HUES64 (cell line): ENCODE data around the gene ZBTB11. TPM values are rescaled to one million over a fixed set of nuclear protein-coding genes. Genes with fewer than 3 reads are reported as not detected.

Source experiments
- H3K27ac ChIP-seq: 2 replicates; pipeline ENCODE4 v1.7.0; 2013; ENCODE audit warnings: low read depth, low read length, inconsistent platforms
- H3K27me3 ChIP-seq: 2 replicates; pipeline ENCODE4 v1.6.1; 2013; ENCODE audit warnings: mild to moderate bottlenecking, low read length; ENCODE audit not compliant: insufficient read depth
- H3K36me3 ChIP-seq: 2 replicates; pipeline ENCODE4 v1.6.1; 2013; ENCODE audit warnings: mild to moderate bottlenecking, low read length; ENCODE audit not compliant: insufficient read depth
- H3K4me1 ChIP-seq: 2 replicates; pipeline ENCODE4 v1.6.1; 2013; ENCODE audit warnings: mild to moderate bottlenecking, low read length, moderate library complexity; ENCODE audit not compliant: insufficient read depth
- H3K4me3 ChIP-seq: 2 replicates; pipeline ENCODE4 v1.5.1; 2013; ENCODE audit warnings: mild to moderate bottlenecking, low read length, moderate library complexity
- H3K9ac ChIP-seq: 2 replicates; pipeline ENCODE4 v1.6.1; 2013; ENCODE audit warnings: mild to moderate bottlenecking, low read depth, low read length
- H3K9me3 ChIP-seq: 2 replicates; pipeline ENCODE4 v1.6.1; 2013; ENCODE audit warnings: low read depth, low read length; ENCODE audit not compliant: insufficient read depth
- WGBS: fragments of 150-250, 120-280 bp; methylation state at CpG from one replicate; pipeline ENCODE4 v1.1.7; 2013; ENCODE audit warnings: missing lambda C conversion rate; 5-methylcytosine and 5-hydroxymethylcytosine counted together
- polyA plus RNA-seq, 2 experiments: library from polyadenylated mRNA; stranded (reverse); fragments of 50-300 nt; gene quantifications; one replicate each; pipeline ENCODE4 v1.2.3, GENCODE V29; 2013

The ZBTB11 gene, protein sequence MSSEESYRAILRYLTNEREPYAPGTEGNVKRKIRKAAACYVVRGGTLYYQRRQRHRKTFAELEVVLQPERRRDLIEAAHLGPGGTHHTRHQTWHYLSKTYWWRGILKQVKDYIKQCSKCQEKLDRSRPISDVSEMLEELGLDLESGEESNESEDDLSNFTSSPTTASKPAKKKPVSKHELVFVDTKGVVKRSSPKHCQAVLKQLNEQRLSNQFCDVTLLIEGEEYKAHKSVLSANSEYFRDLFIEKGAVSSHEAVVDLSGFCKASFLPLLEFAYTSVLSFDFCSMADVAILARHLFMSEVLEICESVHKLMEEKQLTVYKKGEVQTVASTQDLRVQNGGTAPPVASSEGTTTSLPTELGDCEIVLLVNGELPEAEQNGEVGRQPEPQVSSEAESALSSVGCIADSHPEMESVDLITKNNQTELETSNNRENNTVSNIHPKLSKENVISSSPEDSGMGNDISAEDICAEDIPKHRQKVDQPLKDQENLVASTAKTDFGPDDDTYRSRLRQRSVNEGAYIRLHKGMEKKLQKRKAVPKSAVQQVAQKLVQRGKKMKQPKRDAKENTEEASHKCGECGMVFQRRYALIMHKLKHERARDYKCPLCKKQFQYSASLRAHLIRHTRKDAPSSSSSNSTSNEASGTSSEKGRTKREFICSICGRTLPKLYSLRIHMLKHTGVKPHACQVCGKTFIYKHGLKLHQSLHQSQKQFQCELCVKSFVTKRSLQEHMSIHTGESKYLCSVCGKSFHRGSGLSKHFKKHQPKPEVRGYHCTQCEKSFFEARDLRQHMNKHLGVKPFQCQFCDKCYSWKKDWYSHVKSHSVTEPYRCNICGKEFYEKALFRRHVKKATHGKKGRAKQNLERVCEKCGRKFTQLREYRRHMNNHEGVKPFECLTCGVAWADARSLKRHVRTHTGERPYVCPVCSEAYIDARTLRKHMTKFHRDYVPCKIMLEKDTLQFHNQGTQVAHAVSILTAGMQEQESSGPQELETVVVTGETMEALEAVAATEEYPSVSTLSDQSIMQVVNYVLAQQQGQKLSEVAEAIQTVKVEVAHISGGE
- polyA plus RNA-seq (2013, experiment 1 of 2): 7.9 TPM
- polyA plus RNA-seq (2013, experiment 2 of 2): 8.2 TPM

GRCh38 chr3:101676765-101677435 is at the start of gene ZBTB11:
TSS of gene ZBTB11 (minus strand) at chr3:101677132. CDS start at chr3:101676914, 218 bp downstream.
- under 1% methylated on average over 55 of the region's 57 CpGs for WGBS
- Histone ChIP-seq H3K27me3 (no peaks in the 10 kb centered on the region), H3K27ac (peak within 1 kb of the TSS; percentile 92), H3K4me1 (peaks cover 8% of the 10 kb centered on the region), H3K4me3 (peak within 1 kb of the TSS; percentile 86), H3K9me3 (no peaks in the 10 kb centered on the region; the same call in 1 of the 2 replicates), H3K9ac (peak within 1 kb of the TSS; percentile 89), H3K36me3 (peaks cover 27% of the 10 kb centered on the region)

- H3K36me3 ChIP-seq: peaks cover 42% of the 10 kb centered on the region
- peak overlapping the region; percentile 93 for H3K4me3 ChIP-seq
- H3K9me3 ChIP-seq: no peaks in the 10 kb centered on the region
- 44% methylated on average over 2 of the region's 3 CpGs for WGBS
- H3K4me1 ChIP-seq: peaks cover 9% of the 10 kb centered on the region; the same call in 1 of the 2 replicates
- H3K9ac ChIP-seq: no peak overlapping the region; the same call in 1 of the 2 replicates
- H3K27me3 ChIP-seq: no peaks in the 10 kb centered on the region
- H3K27ac ChIP-seq: no peak overlapping the region
Observed at GRCh38 chr3:101725890-101726275, 49.0 kb upstream of the ZBTB11 start.

DNA sequence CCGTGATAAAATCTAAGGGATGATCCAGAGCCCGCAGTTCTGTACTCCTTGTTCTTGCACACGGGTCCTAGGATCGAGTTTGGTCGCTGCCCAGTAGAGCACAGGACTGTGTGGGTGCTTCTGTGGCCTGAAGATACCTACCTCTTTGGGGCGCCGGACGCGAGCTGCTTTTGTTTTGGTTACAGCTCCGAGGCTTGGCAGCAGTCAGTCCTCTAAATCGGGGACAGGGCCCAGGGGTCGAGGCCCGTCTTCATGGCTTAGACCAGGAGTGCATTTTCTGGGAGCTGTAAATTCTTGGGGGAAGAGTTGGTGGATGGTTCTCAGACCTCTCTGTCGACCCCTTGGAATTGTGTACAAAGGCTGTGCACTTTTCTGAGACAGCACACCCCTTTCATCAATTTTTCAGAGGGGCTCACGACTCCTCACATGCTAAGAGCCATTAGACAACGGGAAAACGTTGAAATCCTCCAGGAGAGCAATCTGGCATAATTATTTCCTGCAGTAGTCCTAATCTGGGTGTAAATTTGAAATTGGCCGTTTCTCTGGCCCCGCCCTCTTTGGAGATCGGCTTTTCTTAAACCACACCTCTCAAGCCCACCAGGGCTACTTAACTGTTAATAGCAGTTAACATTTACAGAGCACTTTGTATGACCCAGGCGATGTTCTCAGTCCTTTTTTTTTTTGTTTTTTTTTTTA is 48.4 kb upstream of the ZBTB11 start:
- Histone ChIP-seq H3K27ac (no peak overlapping the region), H3K36me3 (peaks cover 38% of the 10 kb centered on the region), H3K9me3 (no peaks in the 10 kb centered on the region), H3K4me1 (peaks cover 9% of the 10 kb centered on the region; the same call in 1 of the 2 replicates), H3K9ac (peak overlapping the region; percentile 75), H3K27me3 (no peaks in the 10 kb centered on the region), H3K4me3 (peak overlapping the region; percentile 93)
- 1% methylated on average over 21 of the region's 21 CpGs for WGBS

DNA sequence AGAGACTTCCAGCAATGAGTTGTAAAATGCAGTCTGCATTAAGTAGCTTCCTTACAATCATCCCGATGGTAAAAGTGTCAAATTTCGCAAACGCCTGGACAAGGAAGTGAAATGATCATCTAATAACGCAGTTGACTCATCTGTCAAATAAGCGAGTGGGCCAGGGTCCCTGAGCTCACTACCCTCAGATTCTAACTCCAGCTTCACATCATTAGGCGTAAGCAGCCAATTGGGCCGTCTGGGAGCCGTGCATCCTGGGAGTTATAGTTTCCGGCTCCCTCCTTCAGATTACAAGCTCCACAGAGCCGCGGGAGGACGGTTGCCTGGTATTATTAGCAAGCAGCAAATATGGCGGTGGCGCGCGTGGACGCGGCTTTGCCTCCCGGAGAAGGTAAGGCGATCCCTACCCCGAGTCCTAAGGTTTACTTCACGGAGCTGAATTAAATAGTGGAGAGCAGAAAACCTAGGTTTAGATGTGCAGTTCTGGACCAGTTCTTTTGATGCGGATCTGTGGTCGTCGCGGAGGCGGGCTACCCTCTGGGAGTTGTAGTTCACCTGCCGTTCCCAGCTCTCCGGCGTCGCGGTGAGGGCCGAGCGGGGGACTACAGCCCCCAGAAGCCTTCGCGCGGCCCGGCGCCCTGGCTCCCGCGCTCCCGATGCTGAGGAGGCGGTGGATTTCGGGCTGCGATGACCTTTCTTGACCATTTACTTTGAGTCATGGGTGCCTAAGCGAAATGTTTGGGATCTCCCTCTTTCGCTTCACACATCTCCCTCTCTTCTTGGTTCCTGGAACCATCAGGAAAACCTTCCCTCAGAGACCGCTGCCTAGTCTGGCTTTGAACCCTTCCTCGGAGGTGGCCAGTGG is 47.6 kb upstream of the ZBTB11 start, which contains the start of gene CEP97:
CEP97 (plus strand) TSS at position 286 of the 865 bp plus-strand sequence; CDS start at position 349, 63 bp downstream.
- WGBS: under 1% methylated on average over 49 of the region's 49 CpGs
- H3K27ac ChIP-seq: no peak within 1 kb of the TSS

GRCh38 chr3:101722394-101723173 is 45.7 kb upstream of the ZBTB11 start:
- Histone ChIP-seq H3K9ac (no peak overlapping the region), H3K4me3 (no peak overlapping the region), H3K9me3 (no peaks in the 10 kb centered on the region), H3K27me3 (no peaks in the 10 kb centered on the region), H3K4me1 (peaks cover 9% of the 10 kb centered on the region; the same call in 1 of the 2 replicates), H3K27ac (no peak overlapping the region), H3K36me3 (peaks cover 13% of the 10 kb centered on the region)
- 96% methylated on average over 7 of the region's 7 CpGs for WGBS

More for the DNA sequence above, 47.6 kb upstream of the ZBTB11 start, which contains the start of gene CEP97:
- Histone ChIP-seq H3K4me3 (peak within 1 kb of the TSS; percentile 93), H3K9me3 (no peaks in the 10 kb centered on the region), H3K27me3 (no peaks in the 10 kb centered on the region), H3K36me3 (peaks cover 32% of the 10 kb centered on the region), H3K9ac (peak within 1 kb of the TSS; percentile 75), H3K4me1 (peaks cover 9% of the 10 kb centered on the region; the same call in 1 of the 2 replicates)

- H3K9me3 ChIP-seq: no peaks in the 10 kb centered on the region
- H3K4me3 ChIP-seq: no peak overlapping the region
- peaks cover 9% of the 10 kb centered on the region; the same call in 1 of the 2 replicates for H3K4me1 ChIP-seq
- H3K36me3 ChIP-seq: no peaks in the 10 kb centered on the region
- H3K9ac ChIP-seq: peak overlapping the region; percentile 2
- 90% methylated on average over 10 of the region's 10 CpGs for WGBS
- H3K27ac ChIP-seq: no peak overlapping the region
- no peaks in the 10 kb centered on the region for H3K27me3 ChIP-seq
Observed at GRCh38 chr3:101720851-101721840, 44.2 kb upstream of the ZBTB11 start.

- no peaks in the 10 kb centered on the region for H3K36me3 ChIP-seq
- peaks cover 5% of the 10 kb centered on the region; the same call in 1 of the 2 replicates for H3K4me1 ChIP-seq
- 90% methylated on average over 3 of the region's 3 CpGs for WGBS
- H3K27ac ChIP-seq: no peak overlapping the region
- no peak overlapping the region for H3K4me3 ChIP-seq
- no peak overlapping the region for H3K9ac ChIP-seq
- H3K27me3 ChIP-seq: no peaks in the 10 kb centered on the region
- no peaks in the 10 kb centered on the region for H3K9me3 ChIP-seq
Observed at GRCh38 chr3:101719604-101720185, 42.8 kb upstream of the ZBTB11 start.

DNA sequence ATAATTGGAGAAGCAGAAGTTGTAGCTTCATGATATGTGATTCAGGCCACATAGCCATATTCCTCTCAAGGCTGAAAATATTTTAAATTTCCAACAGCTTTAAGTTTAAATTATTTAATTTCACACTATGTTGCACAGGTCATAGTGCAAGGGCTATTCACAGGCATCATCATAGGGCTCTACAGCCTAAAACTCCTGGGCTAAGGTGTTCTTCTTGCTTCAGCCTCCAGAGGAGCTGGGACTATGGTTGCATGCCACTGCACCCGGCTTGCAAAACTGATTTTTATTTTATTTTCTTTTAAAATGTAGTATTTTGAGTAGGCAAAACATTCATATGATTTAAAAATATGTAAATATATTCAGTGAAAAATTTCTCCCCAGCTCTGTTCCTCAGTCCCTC is 41.5 kb upstream of the ZBTB11 start:
- Histone ChIP-seq H3K9me3 (no peaks in the 10 kb centered on the region), H3K27ac (no peak overlapping the region), H3K36me3 (no peaks in the 10 kb centered on the region), H3K9ac (no peak overlapping the region), H3K27me3 (no peaks in the 10 kb centered on the region), H3K4me3 (no peak overlapping the region), H3K4me1 (peaks cover 5% of the 10 kb centered on the region; the same call in 1 of the 2 replicates)
- WGBS: 80% methylated on average over 1 of the region's 1 CpG
